HS-5 (cell line): ENCODE measurements around the gene EPS8L2.
"Not testable (repeated sequence)": the region's sequence is repeated elsewhere in the genome, so short reads cannot be mapped to it uniquely, and the experiment has no call there.

Experiments used
- DNase-seq: peaks from one replicate; pipeline ENCODE4 v3.0.0-alpha.2; 2012; ENCODE audit warnings: low read depth

EPS8L2 gene

DNA sequence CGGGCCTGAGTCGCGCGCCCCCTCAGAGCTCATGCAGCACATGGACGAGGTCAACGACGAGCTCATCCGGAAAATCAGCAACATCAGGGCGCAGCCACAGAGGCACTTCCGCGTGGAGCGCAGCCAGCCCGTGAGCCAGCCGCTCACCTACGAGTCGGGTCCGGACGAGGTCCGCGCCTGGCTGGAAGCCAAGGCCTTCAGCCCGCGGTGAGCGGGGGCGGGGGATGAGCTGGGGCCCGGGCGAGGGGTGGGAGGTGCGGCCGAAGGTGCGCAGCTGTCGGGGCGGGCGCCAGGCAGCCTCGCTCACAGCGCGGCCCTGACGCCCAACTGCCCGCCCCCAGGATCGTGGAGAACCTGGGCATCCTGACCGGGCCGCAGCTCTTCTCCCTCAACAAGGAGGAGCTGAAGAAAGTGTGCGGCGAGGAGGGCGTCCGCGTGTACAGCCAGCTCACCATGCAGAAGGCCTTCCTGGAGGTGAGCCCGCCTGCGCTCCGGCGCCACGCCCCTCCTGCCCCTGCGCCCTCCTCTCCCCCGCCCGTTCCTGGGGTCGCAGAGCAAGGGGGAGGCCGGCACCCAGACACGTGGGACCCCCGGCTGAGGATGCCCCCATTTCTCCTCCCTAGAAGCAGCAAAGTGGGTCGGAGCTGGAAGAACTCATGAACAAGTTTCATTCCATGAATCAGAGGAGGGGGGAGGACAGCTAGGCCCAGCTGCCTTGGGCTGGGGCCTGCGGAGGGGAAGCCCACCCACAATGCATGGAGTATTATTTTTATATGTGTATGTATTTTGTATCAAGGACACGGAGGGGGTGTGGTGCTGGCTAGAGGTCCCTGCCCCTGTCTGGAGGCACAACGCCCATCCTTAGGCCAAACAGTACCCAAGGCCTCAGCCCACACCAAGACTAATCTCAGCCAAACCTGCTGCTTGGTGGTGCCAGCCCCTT is 20.5 kb downstream of the EPS8L2 start:
- no peak for DNase-seq

DNA sequence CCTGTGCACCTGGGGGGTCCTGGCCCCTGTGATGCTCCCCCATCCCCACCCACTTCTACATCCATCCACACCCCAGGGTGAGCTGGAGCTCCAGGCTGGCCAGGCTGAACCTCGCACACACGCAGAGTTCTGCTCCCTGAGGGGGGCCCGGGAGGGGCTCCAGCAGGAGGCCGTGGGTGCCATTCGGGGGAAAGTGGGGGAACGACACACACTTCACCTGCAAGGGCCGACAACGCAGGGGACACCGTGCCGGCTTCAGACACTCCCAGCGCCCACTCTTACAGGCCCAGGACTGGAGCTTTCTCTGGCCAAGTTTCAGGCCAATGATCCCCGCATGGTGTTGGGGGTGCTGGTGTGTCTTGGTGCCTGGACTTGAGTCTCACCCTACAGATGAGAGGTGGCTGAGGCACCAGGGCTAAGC is 21.3 kb downstream of the EPS8L2 start:
- DNase-seq = no peak

DNA sequence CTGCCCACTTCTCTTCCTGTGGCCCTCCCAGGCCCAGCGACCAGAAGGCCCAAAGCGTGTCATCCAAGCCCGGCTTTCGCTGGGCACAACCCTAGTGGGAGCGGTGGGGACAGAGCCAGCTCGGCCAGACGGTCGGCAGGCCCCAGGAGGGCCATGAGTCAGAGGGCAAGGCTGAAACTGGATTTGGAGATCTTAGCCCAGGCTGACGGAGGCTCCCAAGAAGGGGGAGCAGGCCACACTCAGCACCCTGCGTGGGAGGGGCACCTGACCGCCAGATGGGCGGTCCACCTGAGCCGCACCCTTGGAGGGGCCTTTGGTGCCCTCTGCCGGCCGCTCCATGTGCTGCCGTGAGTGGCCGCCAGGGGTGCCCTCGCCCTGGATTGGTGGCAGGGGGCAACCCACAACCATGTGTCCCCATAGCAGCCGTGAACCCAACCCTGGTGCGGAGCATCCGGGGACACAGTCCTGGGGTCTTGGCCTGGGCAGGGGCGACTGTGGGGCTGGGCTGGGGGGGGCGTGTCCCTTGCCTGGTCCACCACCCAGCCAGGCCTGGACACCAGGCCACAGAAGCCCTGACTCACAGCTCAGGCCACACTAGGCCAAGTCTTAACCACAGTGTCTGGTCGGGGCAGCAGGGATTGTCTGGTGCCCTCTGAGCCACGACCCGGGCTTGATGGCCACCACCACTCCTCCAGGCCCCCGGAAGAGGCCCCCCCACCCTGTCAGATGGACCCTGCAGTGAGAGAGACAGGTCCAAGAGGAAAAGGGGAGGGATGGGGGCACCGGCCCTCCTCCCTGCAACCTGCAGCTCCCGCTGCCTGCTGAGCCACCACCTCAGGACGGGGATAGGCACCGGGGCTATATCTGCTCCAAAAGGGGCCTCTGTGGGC is 22.1 kb downstream of the EPS8L2 start:
- peak; percentile 86 for DNase-seq

- no peak for DNase-seq
Measured at GRCh38 chr11:728901-729491, 23.0 kb downstream of the EPS8L2 start.

DNA sequence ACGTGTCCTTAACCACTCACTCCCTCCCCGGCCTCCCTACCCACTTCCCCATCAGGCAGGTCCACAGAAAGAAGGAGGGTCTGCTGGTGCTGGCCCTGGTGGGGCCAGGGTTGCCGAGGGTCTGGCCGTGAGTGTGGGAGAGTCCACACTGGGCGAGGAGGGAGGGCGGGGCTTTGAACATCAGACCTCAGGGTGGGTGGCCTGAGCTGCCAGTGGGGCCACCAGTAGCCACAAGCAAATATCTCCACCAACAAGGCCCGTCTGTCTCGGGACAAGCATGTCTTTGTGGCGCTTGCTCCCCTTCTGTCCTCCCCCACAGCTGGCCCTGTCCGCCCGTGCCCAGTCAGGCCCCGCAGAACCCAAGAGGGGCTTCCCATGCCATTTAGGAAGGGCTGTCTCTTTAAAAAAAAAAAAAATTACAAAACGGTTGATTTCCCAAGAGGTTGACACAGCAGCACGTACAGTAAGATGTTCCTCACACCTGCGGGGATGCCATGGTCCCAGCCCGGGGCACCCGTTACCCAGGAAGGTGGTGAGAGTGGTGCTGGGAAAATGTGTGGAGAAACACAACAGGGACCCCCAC is 23.6 kb downstream of the EPS8L2 start:
- no peak for DNase-seq

- DNase-seq = no peak
Measured at GRCh38 chr11:733072-733471, 27.0 kb downstream of the EPS8L2 start.

DNA sequence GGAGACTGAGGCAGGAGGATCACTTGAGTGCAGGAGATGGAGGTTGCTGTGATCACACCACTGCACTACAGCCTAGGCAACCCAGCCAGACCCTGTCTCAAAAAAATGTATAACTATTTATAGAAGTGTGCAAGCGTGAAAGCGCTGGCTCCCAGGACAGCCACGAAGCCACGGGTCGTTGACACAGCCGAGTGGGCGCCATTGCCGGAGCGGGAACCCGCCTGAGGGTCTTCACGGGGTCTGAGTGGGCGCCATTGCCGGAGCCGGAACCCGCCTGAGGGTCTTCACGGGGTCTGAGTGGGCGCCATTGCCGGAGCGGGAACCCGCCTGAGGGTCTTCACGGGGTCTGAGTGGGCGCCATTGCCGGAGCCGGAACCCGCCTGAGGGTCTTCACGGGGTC is 28.5 kb downstream of the EPS8L2 start:
- DNase-seq = not testable (repeated sequence)

- no peak for DNase-seq
Measured at GRCh38 chr11:737366-737765, 31.3 kb downstream of the EPS8L2 start.

- not testable (repeated sequence) for DNase-seq
Measured at GRCh38 chr11:737899-738298, 31.9 kb downstream of the EPS8L2 start.

GRCh38 chr11:742156-742546 is 36.1 kb downstream of the EPS8L2 start:
- DNase-seq = no peak

DNA sequence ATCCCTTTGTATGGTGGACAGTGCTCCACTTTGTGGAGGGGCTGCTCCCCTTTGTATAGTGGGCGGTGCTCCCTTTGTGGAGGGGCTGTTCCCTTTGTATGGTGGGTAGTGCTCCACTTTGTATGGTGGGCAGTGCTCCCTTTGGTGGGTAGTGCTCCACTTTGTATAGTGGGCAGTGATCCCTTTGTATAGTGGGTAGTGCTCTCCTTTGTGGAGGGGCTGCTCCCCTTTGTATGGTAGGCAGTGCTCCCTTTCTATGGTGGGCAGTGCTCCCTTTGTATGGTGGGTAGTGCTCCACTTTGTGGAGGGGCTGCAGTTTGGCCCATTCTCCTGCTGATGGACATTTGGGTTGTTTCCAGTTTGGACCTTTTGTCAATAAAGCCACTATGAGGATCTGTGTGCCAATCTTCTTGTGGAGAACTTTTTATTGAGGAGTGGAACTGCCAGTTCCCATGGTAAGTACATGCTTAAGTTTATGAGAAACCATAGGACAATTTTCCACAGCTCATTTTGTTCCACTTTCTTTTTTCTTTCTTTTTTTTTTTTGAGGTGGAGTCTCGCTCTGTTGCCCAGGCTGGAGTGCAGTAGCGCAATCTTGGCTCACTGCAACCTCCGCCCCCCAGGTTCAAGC is 36.7 kb downstream of the EPS8L2 start:
- no peak for DNase-seq

- no peak for DNase-seq
Measured at GRCh38 chr11:745428-745827, 39.4 kb downstream of the EPS8L2 start.

GRCh38 chr11:746289-747157 is 40.5 kb downstream of the EPS8L2 start:
- no peak for DNase-seq

DNA sequence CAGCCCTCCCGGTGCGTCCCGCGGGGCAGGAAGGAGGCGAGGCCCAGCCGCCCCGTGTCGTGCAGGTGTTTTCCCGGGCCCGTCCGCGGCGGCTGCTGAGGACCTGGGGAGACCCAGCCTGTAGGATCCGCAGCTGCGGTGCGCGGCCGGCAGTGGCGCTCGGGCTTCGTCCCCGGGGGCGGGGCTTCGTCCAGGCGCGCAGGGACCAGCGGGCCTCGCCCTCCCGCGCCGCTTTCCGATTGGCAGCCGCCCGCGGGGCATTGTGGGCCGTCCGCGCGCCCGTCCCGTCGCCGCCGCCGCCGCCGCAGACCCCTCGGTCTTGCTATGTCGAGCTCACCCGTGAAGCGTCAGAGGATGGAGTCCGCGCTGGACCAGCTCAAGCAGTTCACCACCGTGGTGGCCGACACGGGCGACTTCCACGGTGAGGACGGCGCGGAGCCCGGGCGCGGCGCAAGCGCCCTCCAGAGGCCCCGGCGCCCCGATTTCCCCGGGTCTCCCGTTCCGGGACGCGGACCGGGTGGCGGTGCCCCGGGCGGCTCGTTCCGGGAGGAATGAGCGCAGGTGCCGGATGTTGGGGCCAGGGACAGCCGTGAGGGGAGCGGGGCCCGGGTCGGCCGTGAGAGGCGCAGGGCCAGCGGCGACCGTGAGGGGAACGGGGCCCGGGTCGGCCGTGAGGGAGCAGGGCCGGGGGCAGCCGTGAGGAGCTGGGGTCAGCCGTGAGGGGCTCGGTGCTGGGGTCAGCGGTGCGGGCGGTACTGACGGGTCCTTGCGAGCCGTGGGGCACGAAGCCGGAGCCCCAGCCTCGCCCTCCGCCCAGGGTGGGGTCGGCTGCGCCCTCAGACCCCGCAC is 41.4 kb downstream of the EPS8L2 start, which contains the start of gene TALDO1:
TSS of gene TALDO1 (plus strand) at position 307 of the 849 bp plus-strand sequence. CDS start at position 325, 18 bp downstream.
- peak; percentile 25 for DNase-seq

DNA sequence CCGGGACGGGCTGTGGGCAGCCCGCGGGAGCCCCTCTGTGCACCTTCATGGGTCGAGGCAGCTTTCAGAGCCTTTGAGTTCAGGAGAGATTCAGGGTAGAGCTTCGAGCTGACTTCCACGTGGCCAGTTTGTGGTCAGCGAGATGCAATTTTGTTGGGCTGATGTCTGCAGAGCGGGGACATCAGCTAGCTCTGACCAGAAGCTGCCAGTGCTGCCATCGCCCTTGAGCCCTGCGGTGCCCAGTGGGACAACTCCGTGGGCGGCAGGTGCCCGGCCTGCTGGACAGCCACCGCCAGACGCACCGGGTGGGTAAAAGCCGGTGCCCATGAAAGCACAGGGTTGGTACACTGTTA is 42.0 kb downstream of the EPS8L2 start:
- no peak for DNase-seq

DNA sequence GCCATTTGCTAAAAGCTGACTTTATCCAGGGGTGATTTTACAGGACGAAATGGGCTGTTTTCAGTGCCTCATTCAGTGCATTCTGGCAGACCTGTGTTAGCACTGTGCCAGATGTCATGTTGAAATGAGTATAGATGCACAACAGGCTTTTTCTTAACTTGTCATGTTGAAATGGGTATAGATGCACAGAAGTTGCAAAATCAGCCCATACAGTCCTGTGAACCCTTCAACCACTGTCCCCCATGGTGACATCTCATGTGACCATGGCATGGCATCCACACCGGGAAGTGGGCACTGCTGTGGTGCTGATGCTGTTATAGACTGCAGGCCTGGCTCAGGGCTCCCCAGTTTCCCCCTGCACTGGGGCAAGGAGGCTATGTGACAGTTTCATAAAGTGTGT is 43.7 kb downstream of the EPS8L2 start:
- DNase-seq = no peak

- DNase-seq = no peak
Measured at GRCh38 chr11:760236-760635, 54.2 kb downstream of the EPS8L2 start.

DNA sequence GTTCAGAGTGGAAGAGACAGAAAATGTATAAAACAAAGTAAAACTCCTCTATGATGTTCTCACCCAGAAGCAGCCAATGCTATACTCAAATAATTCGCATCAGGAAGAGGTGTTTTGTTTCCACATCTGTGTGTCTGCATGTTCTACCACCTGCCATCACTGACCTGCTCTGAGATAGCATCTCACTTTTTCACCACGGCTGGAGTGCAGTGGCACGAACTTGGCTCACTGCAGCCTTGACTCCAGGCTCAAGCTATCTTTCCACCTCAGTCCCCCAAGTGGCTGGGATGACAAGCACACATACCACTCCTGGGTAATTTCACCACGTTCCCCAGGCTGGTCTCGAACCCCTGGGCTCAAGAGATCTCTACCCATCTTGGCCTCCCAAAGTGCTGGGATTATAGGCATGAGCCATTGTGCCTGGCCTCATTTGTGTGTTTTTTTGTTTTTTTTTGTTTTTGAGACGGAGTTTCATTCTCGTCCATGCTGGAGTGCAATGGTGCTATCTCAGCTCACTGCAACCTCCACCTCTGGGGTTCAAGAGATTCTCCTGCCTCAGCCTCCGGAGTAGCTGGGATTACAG is 55.6 kb downstream of the EPS8L2 start:
- no peak for DNase-seq

GRCh38 chr11:762421-763072 is 56.5 kb downstream of the EPS8L2 start:
- peak; percentile 76 for DNase-seq
